GM23338 (cell line): ENCODE data around the gene NT5DC3.

Source experiments
- CREB1 ChIP-seq: fragments of 250-450 bp; sonication (Bioruptor Pico); IDR thresholded peaks from 2 replicates; pipeline ENCODE4 v1.5.0; 2020; ENCODE audit warnings: low read depth, mild to moderate bottlenecking, moderate library complexity
- EZH2 ChIP-seq: fragments of 200-600 bp; sonication (generic); IDR thresholded peaks from one replicate; pipeline ENCODE4 v1.8.0; 2017; ENCODE audit warnings: antibody characterized with exemption, mild to moderate bottlenecking, low read depth; ENCODE audit not compliant: unreplicated experiment
- JUNB ChIP-seq: IDR thresholded peaks from one replicate; pipeline ENCODE4 v1.6.1; 2016; ENCODE audit warnings: antibody characterized with exemption; ENCODE audit not compliant: unreplicated experiment
- POLR2AphosphoS5 ChIP-seq: IDR thresholded peaks from 2 replicates; pipeline ENCODE4 v1.6.1; 2016; ENCODE audit warnings: antibody characterized with exemption, low read depth
- TF ChIP-seq, protein P1 (sequence below), 2 experiments: fragments of 200-600 bp in 1 of 2; sonication (generic) in 1 of 2; conservative IDR thresholded peaks; 2 replicates each; pipeline versions ENCODE4 v1.5.1 to v1.6.1; 2016 to 2017; ENCODE audit warnings: antibody characterized with exemption in 2 of 2, low read depth in 2 of 2, mild to moderate bottlenecking in 2 of 2, moderate library complexity in 1 of 2
- TF ChIP-seq, protein P2 (sequence below): IDR thresholded peaks from one replicate; pipeline ENCODE4 v1.6.1; 2018; ENCODE audit warnings: antibody characterized with exemption; ENCODE audit not compliant: unreplicated experiment

DNA sequence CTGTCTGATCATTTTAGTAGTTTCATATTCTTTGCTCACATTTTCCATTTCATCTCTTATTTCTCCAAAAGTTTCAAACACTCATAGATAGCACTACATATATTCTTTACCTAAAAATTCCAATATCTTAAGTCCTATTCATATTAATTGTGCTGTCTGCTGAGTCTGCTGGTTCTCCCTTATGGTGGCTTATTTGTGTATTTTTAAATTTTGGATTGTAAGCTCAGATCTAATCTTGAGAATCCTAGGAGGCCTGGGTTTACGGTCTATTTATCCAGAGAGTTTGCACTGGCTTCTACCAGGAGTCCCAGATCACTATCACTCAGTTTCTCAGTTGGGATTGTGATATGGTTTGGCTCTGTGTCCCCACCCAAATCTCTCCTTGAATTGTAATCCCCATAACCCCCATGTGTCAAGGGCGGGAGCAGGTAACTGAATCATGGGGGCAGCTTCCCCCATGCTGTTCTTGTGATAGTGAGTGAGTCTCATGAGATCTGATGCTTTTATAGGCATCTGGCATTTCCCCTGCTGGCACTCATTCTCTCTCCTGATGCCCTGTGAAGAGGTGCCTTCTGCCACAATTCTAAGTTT lies 10.2 kb downstream of the NT5DC3 start:
- TF ChIP-seq EZH2 (no peak), CREB1 (no peak), POLR2AphosphoS5 (no peak), JUNB (no peak)
- TF ChIP-seq, protein P1, sequence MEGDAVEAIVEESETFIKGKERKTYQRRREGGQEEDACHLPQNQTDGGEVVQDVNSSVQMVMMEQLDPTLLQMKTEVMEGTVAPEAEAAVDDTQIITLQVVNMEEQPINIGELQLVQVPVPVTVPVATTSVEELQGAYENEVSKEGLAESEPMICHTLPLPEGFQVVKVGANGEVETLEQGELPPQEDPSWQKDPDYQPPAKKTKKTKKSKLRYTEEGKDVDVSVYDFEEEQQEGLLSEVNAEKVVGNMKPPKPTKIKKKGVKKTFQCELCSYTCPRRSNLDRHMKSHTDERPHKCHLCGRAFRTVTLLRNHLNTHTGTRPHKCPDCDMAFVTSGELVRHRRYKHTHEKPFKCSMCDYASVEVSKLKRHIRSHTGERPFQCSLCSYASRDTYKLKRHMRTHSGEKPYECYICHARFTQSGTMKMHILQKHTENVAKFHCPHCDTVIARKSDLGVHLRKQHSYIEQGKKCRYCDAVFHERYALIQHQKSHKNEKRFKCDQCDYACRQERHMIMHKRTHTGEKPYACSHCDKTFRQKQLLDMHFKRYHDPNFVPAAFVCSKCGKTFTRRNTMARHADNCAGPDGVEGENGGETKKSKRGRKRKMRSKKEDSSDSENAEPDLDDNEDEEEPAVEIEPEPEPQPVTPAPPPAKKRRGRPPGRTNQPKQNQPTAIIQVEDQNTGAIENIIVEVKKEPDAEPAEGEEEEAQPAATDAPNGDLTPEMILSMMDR (conservative IDR thresholded peaks at IDR 0.05; ENCODE audit: low read depth in 2 of 2) = no peak
- TF ChIP-seq, protein P2, sequence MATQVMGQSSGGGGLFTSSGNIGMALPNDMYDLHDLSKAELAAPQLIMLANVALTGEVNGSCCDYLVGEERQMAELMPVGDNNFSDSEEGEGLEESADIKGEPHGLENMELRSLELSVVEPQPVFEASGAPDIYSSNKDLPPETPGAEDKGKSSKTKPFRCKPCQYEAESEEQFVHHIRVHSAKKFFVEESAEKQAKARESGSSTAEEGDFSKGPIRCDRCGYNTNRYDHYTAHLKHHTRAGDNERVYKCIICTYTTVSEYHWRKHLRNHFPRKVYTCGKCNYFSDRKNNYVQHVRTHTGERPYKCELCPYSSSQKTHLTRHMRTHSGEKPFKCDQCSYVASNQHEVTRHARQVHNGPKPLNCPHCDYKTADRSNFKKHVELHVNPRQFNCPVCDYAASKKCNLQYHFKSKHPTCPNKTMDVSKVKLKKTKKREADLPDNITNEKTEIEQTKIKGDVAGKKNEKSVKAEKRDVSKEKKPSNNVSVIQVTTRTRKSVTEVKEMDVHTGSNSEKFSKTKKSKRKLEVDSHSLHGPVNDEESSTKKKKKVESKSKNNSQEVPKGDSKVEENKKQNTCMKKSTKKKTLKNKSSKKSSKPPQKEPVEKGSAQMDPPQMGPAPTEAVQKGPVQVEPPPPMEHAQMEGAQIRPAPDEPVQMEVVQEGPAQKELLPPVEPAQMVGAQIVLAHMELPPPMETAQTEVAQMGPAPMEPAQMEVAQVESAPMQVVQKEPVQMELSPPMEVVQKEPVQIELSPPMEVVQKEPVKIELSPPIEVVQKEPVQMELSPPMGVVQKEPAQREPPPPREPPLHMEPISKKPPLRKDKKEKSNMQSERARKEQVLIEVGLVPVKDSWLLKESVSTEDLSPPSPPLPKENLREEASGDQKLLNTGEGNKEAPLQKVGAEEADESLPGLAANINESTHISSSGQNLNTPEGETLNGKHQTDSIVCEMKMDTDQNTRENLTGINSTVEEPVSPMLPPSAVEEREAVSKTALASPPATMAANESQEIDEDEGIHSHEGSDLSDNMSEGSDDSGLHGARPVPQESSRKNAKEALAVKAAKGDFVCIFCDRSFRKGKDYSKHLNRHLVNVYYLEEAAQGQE = no peak
